GM18502 (cell line): Measurements from ENCODE around the gene PJVK.
A peak's percentile ranks its signal among the peaks of the same experiment; 100 is the strongest.

Experiments
- ATAC-seq: cut with Tn5 transposase; IDR thresholded peaks from one replicate; pipeline ENCODE4 v1.9.1; 2021; ENCODE audit warnings: mild to moderate bottlenecking; ENCODE audit not compliant: unreplicated experiment, poor library complexity

Gene PJVK

DNA sequence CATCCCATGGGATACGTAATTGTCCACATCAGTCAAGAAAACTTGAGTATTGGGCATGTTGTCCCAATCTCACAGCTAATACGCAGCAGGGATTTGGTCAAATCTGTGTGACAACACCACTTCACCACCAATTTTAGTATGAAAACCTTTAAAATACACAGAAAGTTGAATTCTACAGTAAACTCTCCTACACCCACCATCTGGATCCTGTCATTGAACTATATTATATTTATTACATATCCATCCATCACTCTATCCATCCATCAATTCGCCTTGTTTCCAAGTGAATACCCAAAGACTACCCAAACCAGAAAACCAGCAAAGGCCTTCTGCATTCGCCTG is 28.1 kb downstream of the PJVK start:
- no peak for ATAC-seq

DNA sequence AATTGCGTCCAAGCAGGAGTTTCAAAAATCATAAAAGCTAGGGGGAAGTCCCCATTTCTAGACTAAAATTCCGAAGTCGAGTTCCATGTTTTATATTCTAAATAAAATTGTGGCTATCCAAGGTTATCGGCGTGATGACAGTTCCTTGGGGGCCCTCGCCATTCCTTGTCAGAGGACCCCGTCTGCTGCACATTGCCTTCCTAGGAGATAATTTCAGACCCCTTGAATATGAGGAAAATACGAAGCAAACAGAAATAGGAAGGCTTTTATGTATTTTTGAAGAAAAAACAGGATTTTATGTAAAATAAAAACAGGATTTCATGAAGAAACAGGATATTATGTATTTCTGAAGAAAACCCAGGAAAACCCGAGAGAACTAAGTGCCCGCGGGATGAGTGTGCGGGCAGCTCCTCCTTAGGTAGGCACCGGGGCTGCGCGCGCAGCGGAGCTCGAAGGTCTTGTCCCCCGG is 28.6 kb downstream of the PJVK start:
- ATAC-seq, result no peak

DNA sequence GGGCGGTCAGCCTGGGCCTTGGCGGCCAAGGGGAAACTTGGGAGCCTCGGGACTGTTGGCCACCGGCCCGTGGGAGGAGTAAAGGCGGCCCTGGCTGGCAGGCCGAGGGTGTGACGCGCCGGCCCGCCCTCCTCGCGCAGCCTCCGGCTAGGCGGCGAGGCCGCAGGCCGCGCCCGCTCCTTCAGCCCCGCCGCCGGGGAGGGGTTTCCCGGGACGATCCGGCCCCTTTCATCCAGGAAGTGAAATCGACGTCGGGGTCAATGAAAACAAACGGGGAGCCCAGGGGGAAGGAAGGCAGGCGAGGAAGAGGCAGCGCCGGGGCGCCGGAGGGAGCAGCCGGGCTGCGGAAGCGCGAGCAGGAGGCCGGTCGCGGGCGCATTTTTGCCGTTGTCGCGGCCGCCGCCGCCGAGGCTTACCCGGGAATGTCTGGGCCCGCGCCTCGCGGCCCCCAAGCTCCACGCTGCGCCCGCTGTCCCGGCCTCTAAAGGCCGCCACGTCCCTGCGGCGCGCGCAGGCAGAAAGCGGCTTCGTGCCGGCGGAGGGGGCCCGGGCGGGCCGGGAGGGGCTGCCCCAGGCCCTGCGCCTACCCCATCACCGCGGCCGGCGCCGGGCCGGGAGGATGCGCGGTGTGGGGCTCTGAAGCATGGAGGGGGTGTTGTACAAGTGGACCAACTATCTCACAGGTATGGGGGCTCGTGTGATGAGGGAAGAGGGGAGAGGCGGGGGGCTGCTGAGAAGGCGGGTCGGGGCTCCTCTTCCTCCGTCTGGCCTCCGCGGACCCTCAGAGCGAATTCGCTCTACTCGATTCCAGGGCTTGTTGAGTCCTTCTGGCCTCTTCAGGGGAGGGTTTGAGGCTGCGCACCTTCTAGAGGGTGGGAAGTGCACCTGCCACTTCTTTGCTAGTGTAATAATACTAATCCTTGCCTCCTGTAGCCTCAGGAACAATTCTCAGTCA is 29.3 kb downstream of the PJVK start, which contains the start of gene PLEKHA3:
Gene PLEKHA3 (plus strand): TSS at position 231 of the 955 bp plus-strand sequence. CDS start 413 bp downstream, at position 644.
- peak; percentile 71 for ATAC-seq

DNA sequence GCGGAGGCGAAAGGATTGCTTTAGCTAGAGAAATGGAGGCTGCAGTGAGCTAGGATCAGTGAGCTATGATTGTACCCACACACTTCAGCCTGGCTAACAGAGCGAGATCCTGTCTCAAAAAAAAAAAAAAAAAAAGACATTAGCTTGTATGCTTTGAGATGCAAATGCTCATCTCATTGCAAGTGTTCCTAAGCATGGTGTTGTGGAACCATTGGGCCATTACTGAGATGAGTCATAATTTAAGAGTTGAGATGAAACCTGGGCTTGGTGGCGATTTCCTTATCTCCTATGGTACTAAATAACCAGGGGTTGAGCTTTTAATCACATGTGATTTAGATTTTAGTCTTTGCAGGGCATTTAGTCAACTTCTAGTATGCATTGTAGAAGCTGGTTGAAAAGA is 31.3 kb downstream of the PJVK start:
- peak; percentile 32 for ATAC-seq

DNA sequence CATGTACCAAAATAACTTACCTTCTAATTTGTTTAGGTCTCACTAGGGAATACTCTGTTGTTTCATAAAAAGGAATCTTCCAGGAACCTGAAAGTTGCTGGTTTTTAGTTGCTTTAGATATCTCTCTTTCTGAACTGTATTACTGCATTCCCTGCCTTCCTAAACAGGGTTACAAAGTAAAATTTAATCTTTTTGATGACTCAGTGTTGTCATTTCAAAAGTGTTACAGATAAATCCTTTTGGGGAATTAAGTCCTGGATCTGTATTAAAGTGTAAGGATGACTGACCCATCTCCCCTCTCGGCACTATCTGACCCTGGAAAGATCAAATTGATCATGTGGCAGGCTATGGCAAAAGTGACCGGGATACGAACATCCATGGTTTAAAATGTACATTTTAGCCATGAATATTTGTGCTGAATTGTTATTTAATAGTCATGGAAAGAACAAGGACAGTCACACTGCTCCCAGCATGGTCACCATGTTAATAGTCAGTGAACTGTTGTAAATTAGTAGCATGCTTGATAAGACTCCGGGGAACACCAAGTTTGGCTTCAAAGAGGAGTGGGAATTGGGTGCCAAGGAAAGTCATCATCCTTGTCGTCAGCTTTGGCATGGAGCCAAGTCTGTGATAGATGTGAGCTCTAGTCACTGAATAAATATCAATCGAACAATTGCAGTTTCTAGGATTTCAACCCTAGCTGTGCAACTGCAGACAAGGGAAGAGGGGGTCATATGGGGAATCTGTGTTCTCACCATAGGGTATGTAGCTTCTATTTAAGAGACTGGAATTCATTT is 33.3 kb downstream of the PJVK start:
- no peak for ATAC-seq

DNA sequence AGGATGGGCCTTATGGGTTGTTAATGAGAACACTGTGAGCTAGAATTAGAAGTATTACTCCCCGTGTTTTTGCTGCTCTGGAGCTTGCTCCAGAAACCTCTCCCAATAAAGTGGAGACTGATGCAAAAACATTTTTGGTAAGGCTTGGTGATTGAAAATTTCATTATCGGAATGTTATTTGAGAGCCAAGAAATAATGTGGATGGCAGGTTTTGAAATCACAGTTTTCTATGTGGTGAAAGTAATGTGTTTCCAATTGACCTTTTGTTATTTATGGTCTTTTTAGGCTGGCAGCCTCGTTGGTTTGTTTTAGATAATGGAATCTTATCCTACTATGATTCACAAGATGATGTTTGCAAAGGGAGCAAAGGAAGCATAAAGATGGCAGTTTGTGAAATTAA is 34.2 kb downstream of the PJVK start:
- no peak for ATAC-seq

DNA sequence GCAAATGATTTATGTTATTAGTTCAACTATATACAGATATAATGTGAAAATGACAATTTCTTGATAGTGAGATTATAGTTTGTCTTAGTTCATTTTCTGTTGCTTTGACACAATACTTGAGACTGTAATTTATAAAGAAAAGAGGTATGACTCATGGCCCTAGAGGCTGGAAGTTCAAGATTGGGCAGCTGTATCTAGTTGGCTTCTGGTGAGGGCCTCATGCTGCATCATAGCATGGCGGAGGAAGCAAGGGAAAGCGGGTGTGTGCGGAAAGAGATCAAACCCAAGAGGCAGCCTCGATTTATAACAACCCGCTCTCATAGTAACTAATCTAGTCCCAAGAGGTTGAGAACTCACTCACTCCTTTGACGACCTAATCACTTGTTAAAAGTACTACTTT is 40.4 kb downstream of the PJVK start:
- no peak for ATAC-seq

DNA sequence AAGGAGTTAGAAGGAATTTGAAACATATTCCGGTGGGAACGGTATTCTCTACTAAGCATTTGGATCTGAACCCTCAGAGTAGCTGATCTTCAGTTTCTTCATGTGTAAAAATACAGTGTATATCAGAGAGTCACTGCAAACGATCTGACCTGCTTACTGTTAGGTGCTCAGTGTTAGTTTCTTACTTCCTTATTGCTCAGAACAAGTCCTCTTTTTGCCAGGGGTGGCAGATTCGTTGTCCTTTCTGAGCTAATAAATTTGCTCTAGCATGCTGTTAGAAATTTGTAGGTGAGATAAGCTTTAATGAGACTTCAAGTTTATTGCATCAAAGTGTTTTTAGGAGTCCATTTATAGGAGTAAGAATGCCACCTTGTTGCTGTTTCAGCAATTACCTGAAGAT is 44.9 kb downstream of the PJVK start:
- ATAC-seq, result no peak

DNA sequence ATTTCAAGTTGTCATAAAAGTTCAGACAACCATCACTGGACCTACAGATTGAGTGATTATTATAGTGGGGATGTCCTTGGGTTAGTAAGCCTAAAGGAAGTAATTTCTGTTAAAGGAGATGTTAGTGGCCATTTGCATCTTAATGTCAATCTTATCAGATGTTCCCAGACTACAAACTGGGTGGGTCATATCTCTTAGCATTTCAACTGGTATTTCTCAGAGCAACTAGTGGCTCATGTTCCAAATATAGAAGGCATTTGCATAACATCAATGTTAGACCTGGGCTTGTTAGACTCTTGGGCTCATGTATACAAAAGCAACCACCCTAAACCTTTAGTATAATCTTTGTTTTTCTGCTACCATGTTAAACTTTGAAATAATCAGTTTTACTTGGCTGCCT is 47.0 kb downstream of the PJVK start:
- peak; percentile 83 for ATAC-seq

DNA sequence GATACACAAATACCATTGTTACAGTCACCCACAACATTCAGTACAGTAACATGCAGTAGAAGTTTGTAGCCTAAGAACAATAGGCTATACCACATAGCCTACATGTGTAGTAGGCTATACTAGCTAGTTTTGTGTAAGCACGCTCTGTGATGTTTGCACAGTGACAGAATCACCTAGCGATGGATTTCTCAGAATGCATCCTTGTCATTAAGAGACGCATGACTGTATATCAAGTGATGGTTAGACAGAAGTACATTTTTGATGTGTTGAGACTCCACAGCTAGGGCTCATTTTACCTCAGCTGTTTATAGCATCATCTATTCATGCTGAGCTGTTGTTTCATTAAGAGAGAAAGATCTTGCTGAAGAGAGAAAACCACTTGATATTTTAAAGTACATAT is 48.5 kb downstream of the PJVK start:
- no peak for ATAC-seq

DNA sequence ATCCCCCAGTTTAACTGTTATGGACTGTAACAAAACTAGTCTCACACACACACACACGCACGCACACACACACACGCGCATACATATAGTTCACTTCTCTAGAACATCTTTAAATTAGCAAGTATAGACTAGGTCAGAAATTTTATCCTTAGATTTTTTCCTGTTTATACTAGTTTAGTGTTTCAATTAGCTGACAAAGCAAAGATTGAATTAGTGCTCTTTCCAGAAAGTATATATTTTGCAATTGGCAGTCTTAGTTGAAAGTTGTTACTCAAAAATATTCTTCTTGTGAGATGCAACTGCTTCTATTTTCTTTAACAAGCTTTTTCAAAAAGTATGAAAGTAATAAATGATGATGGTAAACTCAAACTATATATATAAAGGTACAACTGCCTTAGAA is 51.6 kb downstream of the PJVK start:
- no peak for ATAC-seq

DNA sequence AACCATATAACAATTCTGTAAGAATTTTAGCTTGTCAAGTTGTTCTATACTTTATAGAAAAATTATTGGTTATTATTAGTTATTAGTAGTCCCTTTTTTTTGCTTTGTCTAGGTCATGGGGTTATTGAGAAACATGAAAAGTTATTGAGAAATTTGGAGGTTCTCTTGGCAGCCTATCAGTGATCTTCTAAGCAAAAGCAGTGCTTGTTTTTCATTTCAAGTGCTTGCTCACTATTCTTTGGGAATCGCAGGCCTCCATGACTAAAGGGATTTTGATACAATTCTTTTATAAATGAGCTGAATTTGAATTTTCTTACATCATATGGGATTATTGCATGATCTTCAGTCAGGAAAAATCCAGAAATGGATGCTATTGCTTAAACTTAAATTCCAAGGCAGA is 54.9 kb downstream of the PJVK start:
- ATAC-seq, result no peak

DNA sequence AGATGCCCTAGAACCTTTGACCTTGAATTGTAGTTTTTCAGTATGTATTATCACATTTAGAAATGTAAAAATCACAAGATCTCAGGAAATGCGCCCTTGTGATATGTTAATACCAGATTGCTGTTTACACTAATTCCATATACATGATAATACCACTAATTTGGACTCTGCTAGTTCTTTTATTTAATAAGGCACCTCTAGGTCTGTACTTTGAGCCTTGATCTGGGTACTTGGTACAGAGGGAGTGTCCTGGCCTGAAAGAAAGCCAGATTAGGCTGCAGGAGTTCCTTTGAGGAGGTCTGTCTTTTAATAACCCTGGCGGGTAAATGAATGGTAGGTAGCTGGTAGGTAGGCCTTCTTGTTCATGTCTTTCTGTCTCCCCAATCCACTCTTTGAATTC is 55.3 kb downstream of the PJVK start:
- no peak for ATAC-seq

DNA sequence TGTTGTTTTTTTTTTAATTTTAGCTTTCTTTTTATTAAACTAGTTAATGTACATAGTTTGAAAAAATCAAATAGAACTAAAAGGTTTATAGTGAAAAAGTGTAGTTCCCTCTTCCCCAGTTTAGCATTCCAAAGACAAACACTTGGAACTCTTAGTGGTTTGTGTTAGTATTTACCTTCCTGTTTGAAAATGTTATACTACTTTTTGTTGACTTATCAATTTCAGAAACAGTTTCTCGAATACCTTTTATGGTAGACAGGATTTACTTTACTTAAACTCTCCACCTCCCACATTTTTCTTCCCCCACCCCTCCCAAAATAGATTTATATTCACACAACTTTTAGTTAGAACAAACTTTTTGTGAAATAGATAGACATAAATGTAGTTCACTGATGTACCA is 55.8 kb downstream of the PJVK start:
- no peak for ATAC-seq

DNA sequence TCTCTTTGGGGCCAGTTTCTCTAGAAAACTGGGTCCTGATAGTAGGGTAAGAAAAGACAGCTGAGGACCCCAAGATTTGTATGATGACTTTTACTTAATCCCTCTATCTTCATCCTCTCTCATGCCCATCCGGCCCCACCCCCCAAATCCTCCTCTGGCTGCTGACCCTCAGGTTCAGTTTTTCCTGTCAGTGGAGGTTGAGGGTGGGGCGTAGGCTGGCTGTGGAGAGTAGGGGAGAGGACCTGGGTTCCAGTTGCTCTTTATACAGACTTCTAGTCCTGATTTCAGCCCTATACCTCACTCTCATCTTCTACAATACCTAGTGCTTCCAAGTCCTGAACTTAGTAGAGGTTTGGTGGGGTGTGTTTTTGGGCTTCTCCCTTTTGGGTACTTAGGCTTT is 57.5 kb downstream of the PJVK start:
- ATAC-seq, result no peak

DNA sequence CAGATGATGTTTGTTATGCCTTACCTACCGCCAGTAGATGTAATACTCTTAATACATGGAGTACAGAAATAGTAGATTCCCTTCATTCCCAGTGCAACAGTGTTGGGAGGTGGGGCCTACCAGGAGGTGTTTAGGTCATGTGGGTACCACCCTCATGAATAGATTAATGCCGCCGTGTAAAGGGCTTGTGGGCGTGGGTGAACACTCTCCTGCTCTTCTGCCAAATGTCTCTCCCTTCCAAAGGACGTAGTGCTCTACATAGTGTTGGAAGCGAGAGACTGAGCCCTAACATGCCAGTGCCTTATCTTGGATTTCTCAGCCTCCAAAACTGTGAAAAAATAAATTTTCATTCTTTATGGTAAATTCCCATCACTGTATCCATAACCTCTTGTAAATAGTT is 59.2 kb downstream of the PJVK start:
- no peak for ATAC-seq
